Spleen (tissue), 7 donors: ENCODE data around the gene PCDHB12.
"Not testable (repeated sequence)": the region's sequence is repeated elsewhere in the genome, so short reads cannot be mapped to it uniquely, and the experiment has no call there.

ENCODE experiments used
- POLR2A ChIP-seq, 3 donors: fragments of 450-650 bp; IDR thresholded peaks; one replicate each; pipeline ENCODE4 v1.5.1; 2017; ENCODE audit warnings: antibody characterized with exemption in 3 of 3, mild to moderate bottlenecking in 1 of 3
- TF ChIP-seq, protein P1 (sequence below), 11 experiments: fragments of 200-600 bp in 7 of 11; fragments of 450-650 bp in 4 of 11; sonication (generic) in 4 of 11; IDR thresholded peaks in 8 of 11; conservative IDR thresholded peaks in 3 of 11; 1 replicate in 7 of 11; 2 replicates in 4 of 11; pipeline versions ENCODE4 v1.4.0 to v1.8.0; 2016 to 2021; ENCODE audit warnings: antibody characterized with exemption in 11 of 11, inconsistent platforms in 4 of 11, mild to moderate bottlenecking in 1 of 11
- donor health status: DM: no; HTN: no; CAD: no; lungs with moderate emphysema.
- donor health status: DM: no; HTN: no; CAD: no.
- donor health status: DM: no; HTN: no; CAD: no.

DNA sequence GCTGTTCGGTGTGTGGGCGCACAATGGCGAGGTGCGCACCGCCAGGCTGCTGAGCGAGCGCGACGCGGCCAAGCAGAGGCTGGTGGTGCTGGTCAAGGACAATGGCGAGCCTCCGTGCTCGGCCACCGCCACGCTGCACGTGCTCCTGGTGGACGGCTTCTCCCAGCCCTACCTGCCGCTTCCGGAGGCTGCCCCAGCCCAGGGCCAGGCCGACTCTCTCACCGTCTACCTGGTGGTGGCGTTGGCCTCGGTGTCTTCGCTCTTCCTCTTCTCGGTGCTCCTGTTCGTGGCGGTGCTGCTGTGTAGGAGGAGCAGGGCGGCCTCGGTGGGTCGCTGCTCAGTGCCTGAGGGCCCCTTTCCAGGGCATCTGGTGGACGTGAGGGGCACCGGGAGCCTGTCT is 28.6 kb upstream of the PCDHB12 start:
- TF ChIP-seq POLR2A (IDR thresholded peaks at IDR 0.05), result not testable (repeated sequence)
- TF ChIP-seq, protein P1, sequence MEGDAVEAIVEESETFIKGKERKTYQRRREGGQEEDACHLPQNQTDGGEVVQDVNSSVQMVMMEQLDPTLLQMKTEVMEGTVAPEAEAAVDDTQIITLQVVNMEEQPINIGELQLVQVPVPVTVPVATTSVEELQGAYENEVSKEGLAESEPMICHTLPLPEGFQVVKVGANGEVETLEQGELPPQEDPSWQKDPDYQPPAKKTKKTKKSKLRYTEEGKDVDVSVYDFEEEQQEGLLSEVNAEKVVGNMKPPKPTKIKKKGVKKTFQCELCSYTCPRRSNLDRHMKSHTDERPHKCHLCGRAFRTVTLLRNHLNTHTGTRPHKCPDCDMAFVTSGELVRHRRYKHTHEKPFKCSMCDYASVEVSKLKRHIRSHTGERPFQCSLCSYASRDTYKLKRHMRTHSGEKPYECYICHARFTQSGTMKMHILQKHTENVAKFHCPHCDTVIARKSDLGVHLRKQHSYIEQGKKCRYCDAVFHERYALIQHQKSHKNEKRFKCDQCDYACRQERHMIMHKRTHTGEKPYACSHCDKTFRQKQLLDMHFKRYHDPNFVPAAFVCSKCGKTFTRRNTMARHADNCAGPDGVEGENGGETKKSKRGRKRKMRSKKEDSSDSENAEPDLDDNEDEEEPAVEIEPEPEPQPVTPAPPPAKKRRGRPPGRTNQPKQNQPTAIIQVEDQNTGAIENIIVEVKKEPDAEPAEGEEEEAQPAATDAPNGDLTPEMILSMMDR (IDR thresholded peaks at IDR 0.05 in 8 of 11, conservative IDR thresholded peaks at IDR 0.05 in 3 of 11), result not testable (repeated sequence)
